ENCODE data around the gene KCNMA1. TPM values are rescaled to one million over a fixed set of nuclear protein-coding genes. Genes with fewer than 3 reads are reported as not detected.

Gene KCNMA1
- total and polyA plus RNA-seq, 9 of the 15 experiments (the other 6 are each of a cell fraction or from before 2014, with no cell fraction given) = 0.01 to 0.95 (median 0.15) TPM; not detected in 4

DNA sequence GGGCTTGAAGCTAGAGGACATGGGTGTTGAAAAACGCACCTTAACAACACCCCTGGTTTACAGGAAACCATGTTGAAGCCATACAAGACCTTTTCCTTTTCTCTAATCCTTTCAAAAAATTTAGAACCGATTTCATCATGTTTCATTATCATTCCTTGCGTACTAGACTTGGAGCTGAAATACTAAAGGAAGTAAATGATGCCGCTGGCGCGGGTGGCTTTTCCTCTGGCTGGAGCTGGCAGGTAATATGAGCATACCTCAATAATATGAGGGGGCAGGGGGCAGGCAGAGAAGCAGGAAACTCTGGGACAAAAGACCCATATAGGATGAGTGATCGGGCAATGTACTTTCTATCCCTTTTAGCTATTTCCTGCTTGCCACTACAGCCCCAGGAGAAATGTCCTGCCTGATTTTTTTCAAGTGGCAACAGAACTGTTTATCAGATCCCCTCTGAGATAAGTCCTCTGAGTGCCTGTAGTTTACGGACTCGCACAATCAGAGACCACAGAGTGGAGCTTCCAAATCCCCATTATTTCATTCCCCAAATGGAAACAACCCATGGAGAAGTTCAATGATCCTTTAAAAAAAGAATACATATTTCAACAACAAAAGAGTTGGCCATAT lies 450.1 kb downstream of the KCNMA1 start (continued):
- TF ChIP-seq, protein P1, sequence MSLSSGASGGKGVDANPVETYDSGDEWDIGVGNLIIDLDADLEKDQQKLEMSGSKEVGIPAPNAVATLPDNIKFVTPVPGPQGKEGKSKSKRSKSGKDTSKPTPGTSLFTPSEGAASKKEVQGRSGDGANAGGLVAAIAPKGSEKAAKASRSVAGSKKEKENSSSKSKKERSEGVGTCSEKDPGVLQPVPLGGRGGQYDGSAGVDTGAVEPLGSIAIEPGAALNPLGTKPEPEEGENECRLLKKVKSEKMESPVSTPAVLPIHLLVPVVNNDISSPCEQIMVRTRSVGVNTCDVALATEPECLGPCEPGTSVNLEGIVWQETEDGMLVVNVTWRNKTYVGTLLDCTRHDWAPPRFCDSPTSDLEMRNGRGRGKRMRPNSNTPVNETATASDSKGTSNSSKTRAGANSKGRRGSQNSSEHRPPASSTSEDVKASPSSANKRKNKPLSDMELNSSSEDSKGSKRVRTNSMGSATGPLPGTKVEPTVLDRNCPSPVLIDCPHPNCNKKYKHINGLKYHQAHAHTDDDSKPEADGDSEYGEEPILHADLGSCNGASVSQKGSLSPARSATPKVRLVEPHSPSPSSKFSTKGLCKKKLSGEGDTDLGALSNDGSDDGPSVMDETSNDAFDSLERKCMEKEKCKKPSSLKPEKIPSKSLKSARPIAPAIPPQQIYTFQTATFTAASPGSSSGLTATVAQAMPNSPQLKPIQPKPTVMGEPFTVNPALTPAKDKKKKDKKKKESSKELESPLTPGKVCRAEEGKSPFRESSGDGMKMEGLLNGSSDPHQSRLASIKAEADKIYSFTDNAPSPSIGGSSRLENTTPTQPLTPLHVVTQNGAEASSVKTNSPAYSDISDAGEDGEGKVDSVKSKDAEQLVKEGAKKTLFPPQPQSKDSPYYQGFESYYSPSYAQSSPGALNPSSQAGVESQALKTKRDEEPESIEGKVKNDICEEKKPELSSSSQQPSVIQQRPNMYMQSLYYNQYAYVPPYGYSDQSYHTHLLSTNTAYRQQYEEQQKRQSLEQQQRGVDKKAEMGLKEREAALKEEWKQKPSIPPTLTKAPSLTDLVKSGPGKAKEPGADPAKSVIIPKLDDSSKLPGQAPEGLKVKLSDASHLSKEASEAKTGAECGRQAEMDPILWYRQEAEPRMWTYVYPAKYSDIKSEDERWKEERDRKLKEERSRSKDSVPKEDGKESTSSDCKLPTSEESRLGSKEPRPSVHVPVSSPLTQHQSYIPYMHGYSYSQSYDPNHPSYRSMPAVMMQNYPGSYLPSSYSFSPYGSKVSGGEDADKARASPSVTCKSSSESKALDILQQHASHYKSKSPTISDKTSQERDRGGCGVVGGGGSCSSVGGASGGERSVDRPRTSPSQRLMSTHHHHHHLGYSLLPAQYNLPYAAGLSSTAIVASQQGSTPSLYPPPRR (CRISPR knock-in tag; IDR thresholded peaks at IDR 0.05; ENCODE audit: borderline replicate concordance) = no peak
- no peak for TF ChIP-seq LARP7 (IDR thresholded peaks at IDR 0.05)
- TF ChIP-seq, protein P2, sequence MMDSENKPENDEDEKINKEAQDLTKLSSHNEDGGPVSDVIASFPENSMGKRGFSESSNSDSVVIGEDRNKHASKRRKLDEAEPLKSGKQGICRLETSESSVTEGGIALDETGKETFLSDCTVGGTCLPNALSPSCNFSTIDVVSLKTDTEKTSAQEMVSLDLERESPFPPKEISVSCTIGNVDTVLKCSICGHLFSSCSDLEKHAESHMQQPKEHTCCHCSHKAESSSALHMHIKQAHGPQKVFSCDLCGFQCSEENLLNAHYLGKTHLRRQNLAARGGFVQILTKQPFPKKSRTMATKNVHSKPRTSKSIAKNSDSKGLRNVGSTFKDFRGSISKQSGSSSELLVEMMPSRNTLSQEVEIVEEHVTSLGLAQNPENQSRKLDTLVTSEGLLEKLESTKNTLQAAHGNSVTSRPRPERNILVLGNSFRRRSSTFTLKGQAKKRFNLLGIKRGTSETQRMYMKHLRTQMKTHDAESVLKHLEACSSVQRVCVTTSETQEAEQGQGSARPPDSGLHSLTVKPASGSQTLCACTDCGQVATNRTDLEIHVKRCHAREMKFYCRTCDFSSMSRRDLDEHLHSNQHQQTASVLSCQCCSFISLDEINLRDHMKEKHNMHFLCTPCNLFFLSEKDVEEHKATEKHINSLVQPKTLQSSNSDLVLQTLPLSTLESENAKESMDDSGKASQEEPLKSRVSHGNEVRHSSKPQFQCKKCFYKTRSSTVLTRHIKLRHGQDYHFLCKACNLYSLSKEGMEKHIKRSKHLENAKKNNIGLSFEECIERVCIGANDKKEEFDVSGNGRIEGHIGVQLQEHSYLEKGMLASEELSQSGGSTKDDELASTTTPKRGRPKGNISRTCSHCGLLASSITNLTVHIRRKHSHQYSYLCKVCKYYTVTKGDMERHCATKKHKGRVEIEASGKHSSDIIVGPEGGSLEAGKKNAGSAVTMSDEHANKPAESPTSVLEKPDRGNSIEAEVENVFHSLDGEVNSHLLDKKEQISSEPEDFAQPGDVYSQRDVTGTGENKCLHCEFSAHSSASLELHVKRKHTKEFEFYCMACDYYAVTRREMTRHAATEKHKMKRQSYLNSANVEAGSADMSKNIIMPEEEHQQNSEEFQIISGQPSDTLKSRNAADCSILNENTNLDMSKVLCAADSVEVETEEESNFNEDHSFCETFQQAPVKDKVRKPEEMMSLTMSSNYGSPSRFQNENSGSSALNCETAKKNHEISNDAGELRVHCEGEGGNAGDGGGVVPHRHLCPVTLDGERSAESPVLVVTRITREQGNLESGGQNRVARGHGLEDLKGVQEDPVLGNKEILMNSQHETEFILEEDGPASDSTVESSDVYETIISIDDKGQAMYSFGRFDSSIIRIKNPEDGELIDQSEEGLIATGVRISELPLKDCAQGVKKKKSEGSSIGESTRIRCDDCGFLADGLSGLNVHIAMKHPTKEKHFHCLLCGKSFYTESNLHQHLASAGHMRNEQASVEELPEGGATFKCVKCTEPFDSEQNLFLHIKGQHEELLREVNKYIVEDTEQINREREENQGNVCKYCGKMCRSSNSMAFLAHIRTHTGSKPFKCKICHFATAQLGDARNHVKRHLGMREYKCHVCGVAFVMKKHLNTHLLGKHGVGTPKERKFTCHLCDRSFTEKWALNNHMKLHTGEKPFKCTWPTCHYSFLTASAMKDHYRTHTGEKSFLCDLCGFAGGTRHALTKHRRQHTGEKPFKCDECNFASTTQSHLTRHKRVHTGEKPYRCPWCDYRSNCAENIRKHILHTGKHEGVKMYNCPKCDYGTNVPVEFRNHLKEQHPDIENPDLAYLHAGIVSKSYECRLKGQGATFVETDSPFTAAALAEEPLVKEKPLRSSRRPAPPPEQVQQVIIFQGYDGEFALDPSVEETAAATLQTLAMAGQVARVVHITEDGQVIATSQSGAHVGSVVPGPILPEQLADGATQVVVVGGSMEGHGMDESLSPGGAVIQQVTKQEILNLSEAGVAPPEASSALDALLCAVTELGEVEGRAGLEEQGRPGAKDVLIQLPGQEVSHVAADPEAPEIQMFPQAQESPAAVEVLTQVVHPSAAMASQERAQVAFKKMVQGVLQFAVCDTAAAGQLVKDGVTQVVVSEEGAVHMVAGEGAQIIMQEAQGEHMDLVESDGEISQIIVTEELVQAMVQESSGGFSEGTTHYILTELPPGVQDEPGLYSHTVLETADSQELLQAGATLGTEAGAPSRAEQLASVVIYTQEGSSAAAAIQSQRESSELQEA (IDR thresholded peaks at IDR 0.05; ENCODE audit: low read depth) = no peak
